Psoas muscle (tissue), 8 donors: ENCODE data around the gene SLC41A3. TPM values are rescaled to one million over a fixed set of nuclear protein-coding genes. Genes with fewer than 3 reads are reported as not detected.

ENCODE experiments used
- ATAC-seq, 4 donors: fragments of 200-7000 bp; cut with Tn5 transposase; one replicate each; pipeline ENCODE4 v1.9.1; 2020; ENCODE audit warnings: moderate library complexity in 3 of 4, mild to moderate bottlenecking in 2 of 4
- DNase-seq, 2 donors: peaks; one replicate each; pipeline ENCODE4 v3.0.0-alpha.2; 2020
- H3K27ac ChIP-seq: fragments of 200-600 bp; one replicate; pipeline ENCODE4 v1.8.0; 2022
- H3K27me3 ChIP-seq, 3 donors: fragments of 200-600 bp in 1 of 3; one replicate each; pipeline versions ENCODE4 v1.6.1 to v1.8.0; 2013 to 2022; ENCODE audit warnings: low read length in 2 of 3, mild to moderate bottlenecking in 2 of 3, moderate library complexity in 1 of 3; ENCODE audit not compliant: insufficient read depth in 3 of 3
- H3K36me3 ChIP-seq, 2 donors: fragments of 200-600 bp in 1 of 2; one replicate each; pipeline versions ENCODE4 v1.6.1 to v1.8.0; 2013 to 2022; ENCODE audit warnings: low read depth in 1 of 2, mild to moderate bottlenecking in 1 of 2, moderate library complexity in 1 of 2; ENCODE audit not compliant: insufficient read depth in 1 of 2
- H3K4me1 ChIP-seq: fragments of 200-600 bp; one replicate; pipeline ENCODE4 v1.8.0; 2022
- H3K4me3 ChIP-seq: fragments of 200-600 bp; one replicate; pipeline ENCODE4 v1.8.0; 2022; ENCODE audit warnings: mild to moderate bottlenecking
- H3K9me3 ChIP-seq: fragments of 200-600 bp; one replicate; pipeline ENCODE4 v1.8.0; 2022
- WGBS, 3 donors: extraction: QIAGEN DNeasy Blood & Tissue Kit; methylation state at CpG; one replicate each; pipeline versions ENCODE4 v1.1.6 to v1.1.7; 2013; 5-methylcytosine and 5-hydroxymethylcytosine counted together
- intact Hi-C, 2 donors: fragments of 100-400 bp; cut with DNase I; formaldehyde crosslinking; loops; one replicate each; pipeline versions ENCODE4 v1.11.0 to v1.14.2; 2022
- polyA plus RNA-seq, 3 donors: library from polyadenylated mRNA; stranded (reverse); fragments of 200-250 nt; gene quantifications; one replicate each; pipeline ENCODE4 v1.2.3, GENCODE V29; 2013
- total RNA-seq, 4 donors: library from RNA; stranded (reverse); fragmentation: NEBNext Ultra II Directional in 2 of 4; extraction: Animal tissue kit (Norgen Biotek cat#: 25700) in 2 of 4; gene quantifications; one replicate each; pipeline versions ENCODE4 v1.2.1 to v1.2.4, GENCODE V29; 2021 to 2023
- TF ChIP-seq, protein P1 (sequence below): fragments of 200-600 bp; IDR thresholded peaks from one replicate; pipeline ENCODE4 v1.8.0; 2022; ENCODE audit warnings: antibody characterized with exemption
- donor health status: healthy with polysubstance abuse.
- donor health status: DM: no; HTN: no; CAD: no; lungs with moderate emphysema.
- donor health status: Bipolar disorder and iron deficiency.
- donor health status: healthy.
- donor health status: DM: yes; HTN: yes; CAD: no.
- donor health status: DM: no; HTN: no; CAD: no.
- donor health status: DM: no; HTN: no; CAD: no.
- donor health status: DM: yes; HTN: yes; CAD: no.

Gene SLC41A3
- total and polyA plus RNA-seq, 7 donors, result 28.7 to 58.9 (median 37.5) TPM

- H3K36me3 ChIP-seq, result peaks cover 0 to 30% of the 10 kb centered on the region in 2 donors
- 89 to 92% (median 89%) methylated on average over 3 of the region's 3 CpGs for WGBS, 3 donors
- no peak overlapping the region for H3K27ac ChIP-seq
- TF ChIP-seq, protein P1, sequence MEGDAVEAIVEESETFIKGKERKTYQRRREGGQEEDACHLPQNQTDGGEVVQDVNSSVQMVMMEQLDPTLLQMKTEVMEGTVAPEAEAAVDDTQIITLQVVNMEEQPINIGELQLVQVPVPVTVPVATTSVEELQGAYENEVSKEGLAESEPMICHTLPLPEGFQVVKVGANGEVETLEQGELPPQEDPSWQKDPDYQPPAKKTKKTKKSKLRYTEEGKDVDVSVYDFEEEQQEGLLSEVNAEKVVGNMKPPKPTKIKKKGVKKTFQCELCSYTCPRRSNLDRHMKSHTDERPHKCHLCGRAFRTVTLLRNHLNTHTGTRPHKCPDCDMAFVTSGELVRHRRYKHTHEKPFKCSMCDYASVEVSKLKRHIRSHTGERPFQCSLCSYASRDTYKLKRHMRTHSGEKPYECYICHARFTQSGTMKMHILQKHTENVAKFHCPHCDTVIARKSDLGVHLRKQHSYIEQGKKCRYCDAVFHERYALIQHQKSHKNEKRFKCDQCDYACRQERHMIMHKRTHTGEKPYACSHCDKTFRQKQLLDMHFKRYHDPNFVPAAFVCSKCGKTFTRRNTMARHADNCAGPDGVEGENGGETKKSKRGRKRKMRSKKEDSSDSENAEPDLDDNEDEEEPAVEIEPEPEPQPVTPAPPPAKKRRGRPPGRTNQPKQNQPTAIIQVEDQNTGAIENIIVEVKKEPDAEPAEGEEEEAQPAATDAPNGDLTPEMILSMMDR, result no peak
- ATAC-seq (no peak), DNase-seq (no peak)
- no peaks in the 10 kb centered on the region for H3K27me3 ChIP-seq
- H3K4me1 ChIP-seq, result peaks cover 2% of the 10 kb centered on the region
- intact Hi-C loops, result no loop called here
- no peak overlapping the region for H3K4me3 ChIP-seq
- peaks cover under 1% of the 10 kb centered on the region for H3K9me3 ChIP-seq
Measured at GRCh38 chr3:126033051-126033745, 50.7 kb downstream of the SLC41A3 start.

GRCh38 chr3:126031981-126032471 lies 51.9 kb downstream of the SLC41A3 start:
- DNase-seq (no peak), ATAC-seq (no peak)
- Histone ChIP-seq H3K4me3 (no peak overlapping the region), H3K4me1 (no peaks in the 10 kb centered on the region), H3K36me3 (peaks cover 0 to 30% of the 10 kb centered on the region in 2 donors), H3K27me3 (no peaks in the 10 kb centered on the region), H3K9me3 (peaks cover 3% of the 10 kb centered on the region), H3K27ac (no peak overlapping the region)
- intact Hi-C loops, result no loop called here
- TF ChIP-seq, protein P1, result no peak
- WGBS, 3 donors, result 82 to 85% (median 83%) methylated on average over 9 of the region's 9 CpGs

- no peak for DNase-seq
- WGBS, 3 donors, result 84 to 94% (median 94%) methylated on average over 1 of the region's 1 CpG
- peaks cover 0 to 36% of the 10 kb centered on the region in 2 donors for H3K36me3 ChIP-seq
Measured at GRCh38 chr3:126030455-126030854, 53.5 kb downstream of the SLC41A3 start.

DNA sequence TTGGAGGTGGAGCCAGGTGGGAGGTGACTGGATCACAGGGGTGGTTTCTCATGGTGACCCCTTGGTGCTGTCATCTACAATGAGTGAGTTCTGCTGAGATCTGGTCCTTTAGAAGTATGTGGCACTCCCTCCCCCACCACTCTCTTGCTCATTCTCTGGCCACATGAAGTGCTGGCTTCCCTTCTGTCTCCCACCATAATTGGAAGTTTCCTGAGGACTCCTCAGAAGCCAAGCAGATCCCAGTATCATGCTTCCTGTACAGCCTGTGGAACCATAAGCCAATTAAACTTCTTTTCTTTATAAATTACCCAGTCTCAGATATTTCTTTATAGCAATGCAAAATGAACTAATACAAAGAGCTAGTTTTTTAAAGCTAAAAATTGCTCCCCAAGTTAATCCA lies 54.7 kb downstream of the SLC41A3 start:
- Histone ChIP-seq H3K27me3 (no peaks in the 10 kb centered on the region), H3K36me3 (peaks cover 0 to 36% of the 10 kb centered on the region in 2 donors), H3K9me3 (peaks cover 3% of the 10 kb centered on the region), H3K4me1 (no peaks in the 10 kb centered on the region), H3K4me3 (no peak overlapping the region), H3K27ac (no peak overlapping the region)
- no peak for ATAC-seq
- TF ChIP-seq, protein P1, result no peak
- DNase-seq, result no peak
- intact Hi-C loops, result no loop called here

More at GRCh38 chr3:126030455-126030854, 53.5 kb downstream of the SLC41A3 start:
- Histone ChIP-seq H3K27me3 (no peaks in the 10 kb centered on the region), H3K9me3 (peaks cover 3% of the 10 kb centered on the region), H3K27ac (no peak overlapping the region), H3K4me1 (no peaks in the 10 kb centered on the region), H3K4me3 (no peak overlapping the region)
- intact Hi-C loops, result no loop called here
- no peak for ATAC-seq
- TF ChIP-seq, protein P1, result no peak
